IgD-negative memory B cell (primary cell): ENCODE measurements around the gene FMN1. TPM values are rescaled to one million over a fixed set of nuclear protein-coding genes. Genes with fewer than 3 reads are reported as not detected.

Experiments used
- H3K27ac Mint-ChIP-seq, 3 donors: one replicate each; pipeline ENCODE4 v1.8.0; 2020 to 2022; ENCODE audit warnings: mild to moderate bottlenecking in 3 of 3, mixed read lengths in 3 of 3, moderate library complexity in 1 of 3
- H3K27me3 Mint-ChIP-seq: one replicate; pipeline ENCODE4 v1.8.0; 2021; ENCODE audit warnings: mixed read lengths
- H3K36me3 Mint-ChIP-seq: one replicate; pipeline ENCODE4 v1.8.0; 2020; ENCODE audit warnings: mild to moderate bottlenecking, mixed read lengths
- H3K4me1 Mint-ChIP-seq, 3 donors: one replicate each; pipeline ENCODE4 v1.8.0; 2020 to 2022; ENCODE audit warnings: mixed read lengths in 3 of 3, mild to moderate bottlenecking in 1 of 3
- H3K4me3 Mint-ChIP-seq, 4 donors: one replicate each; pipeline ENCODE4 v1.8.0; 2020 to 2022; ENCODE audit warnings: mild to moderate bottlenecking in 4 of 4, mixed read lengths in 4 of 4, moderate library complexity in 3 of 4
- H3K9me3 Mint-ChIP-seq, 3 donors: one replicate each; pipeline ENCODE4 v1.8.0; 2020 to 2021; ENCODE audit warnings: mixed read lengths in 3 of 3, mild to moderate bottlenecking in 1 of 3
- polyA plus RNA-seq: library from polyadenylated mRNA; unstranded; fragments of 300-500 nt; fragmentation: Illumina TruSeq; gene quantifications from one replicate; pipeline ENCODE4 v1.2.3, GENCODE V29; 2021

FMN1 gene
- polyA plus RNA-seq, 1 donor from 2014 or later = not detected

DNA sequence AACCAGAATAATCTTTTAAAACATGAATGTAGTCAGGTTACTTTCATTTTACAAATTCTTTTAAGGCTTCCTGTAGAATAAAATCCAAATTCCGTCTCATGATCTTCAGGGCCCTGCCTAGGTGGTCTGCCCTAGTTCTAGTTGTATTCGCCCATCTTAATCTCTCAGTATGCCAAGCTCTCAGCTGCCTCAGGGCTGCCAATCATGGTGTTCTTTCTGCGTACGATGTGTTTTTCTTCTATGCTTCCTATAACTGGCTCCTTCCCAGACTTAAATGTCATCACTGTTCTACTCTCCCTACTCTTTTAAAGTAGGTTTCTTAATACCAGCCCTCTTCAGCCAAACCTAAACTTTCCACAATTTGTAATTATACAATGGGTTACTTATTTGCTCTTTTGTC lies 369.3 kb downstream of the FMN1 start:
- no peak overlapping the region for H3K4me3 Mint-ChIP-seq
- no peaks in the 10 kb centered on the region for H3K9me3 Mint-ChIP-seq
- no peaks in the 10 kb centered on the region for H3K36me3 Mint-ChIP-seq
- H3K27ac Mint-ChIP-seq = peak overlapping the region in 1 of 3 donors; percentile 14
- peaks cover 12% of the 10 kb centered on the region for H3K27me3 Mint-ChIP-seq
- peaks cover 0 to 2% (median 0%) of the 10 kb centered on the region in 3 donors for H3K4me1 Mint-ChIP-seq

DNA sequence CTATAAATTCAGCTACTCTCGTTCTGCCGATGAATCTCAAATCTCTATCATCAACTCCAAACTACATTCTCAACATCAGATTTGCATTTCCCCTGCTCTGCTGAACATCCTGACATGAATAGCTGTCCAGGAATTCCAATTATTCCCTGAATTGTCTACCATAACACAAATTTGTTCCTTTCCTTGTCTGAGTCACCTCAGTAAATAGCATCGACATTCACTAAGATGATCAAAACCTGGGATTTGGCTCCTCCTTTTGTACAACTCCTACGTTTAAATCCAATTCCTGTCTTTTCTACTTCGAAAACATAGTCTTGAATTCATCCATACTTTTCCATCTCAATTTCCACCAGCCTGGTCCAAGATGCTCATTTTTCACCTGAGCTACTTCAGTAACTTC lies 369.7 kb downstream of the FMN1 start:
- Mint-ChIP-seq H3K4me3 (no peak overlapping the region), H3K9me3 (no peaks in the 10 kb centered on the region), H3K27ac (peak overlapping the region in 1 of 3 donors; percentile 14), H3K36me3 (no peaks in the 10 kb centered on the region), H3K27me3 (peaks cover 11% of the 10 kb centered on the region), H3K4me1 (peaks cover 0 to 4% (median 0%) of the 10 kb centered on the region in 3 donors)

DNA sequence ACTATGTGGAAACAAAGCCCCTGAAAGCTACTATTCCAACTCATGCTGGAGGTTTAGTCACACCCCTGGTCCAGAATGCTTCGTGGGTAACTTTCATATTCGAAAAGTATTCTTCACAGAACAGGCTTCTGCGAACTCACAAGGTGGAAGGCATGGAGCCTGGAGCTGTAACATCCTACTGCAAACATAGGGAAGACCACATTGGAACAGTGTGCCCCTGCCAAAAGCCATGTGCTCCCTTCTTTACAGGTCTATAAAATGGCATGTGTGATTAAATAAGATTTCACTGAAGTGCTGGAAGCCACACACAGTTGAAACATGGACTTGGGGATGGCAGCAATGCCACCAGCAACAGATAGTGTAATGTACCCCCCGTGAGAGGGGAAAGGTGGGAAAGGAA lies 370.8 kb downstream of the FMN1 start:
- Mint-ChIP-seq H3K36me3 (no peaks in the 10 kb centered on the region), H3K4me1 (peaks cover 0 to 4% (median 0%) of the 10 kb centered on the region in 3 donors), H3K27me3 (peaks cover 13% of the 10 kb centered on the region), H3K9me3 (no peaks in the 10 kb centered on the region), H3K4me3 (no peak overlapping the region), H3K27ac (no peak overlapping the region)

DNA sequence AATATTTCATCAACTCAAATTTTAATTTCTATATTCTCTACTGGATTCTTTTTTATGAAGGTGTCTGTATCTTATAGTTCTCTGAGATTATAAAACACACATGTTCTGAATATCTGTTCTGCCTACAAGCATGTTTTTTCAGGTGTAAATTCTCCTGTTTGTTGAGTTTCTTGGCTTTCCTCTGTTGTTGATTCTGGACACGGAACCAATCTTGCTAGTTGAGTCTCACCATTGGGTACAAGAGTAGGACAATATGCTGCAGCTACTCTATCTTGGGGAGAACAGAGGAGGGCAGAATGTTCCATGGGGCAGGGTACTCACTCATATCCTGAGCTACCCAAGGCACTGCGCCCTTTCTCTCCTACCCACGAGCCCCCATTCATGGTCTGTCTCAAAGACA lies 371.8 kb downstream of the FMN1 start:
- Mint-ChIP-seq H3K4me3 (no peak overlapping the region), H3K36me3 (no peaks in the 10 kb centered on the region), H3K4me1 (peaks cover 0 to 4% (median 0%) of the 10 kb centered on the region in 3 donors), H3K9me3 (no peaks in the 10 kb centered on the region), H3K27ac (no peak overlapping the region), H3K27me3 (peaks cover 13% of the 10 kb centered on the region)

DNA sequence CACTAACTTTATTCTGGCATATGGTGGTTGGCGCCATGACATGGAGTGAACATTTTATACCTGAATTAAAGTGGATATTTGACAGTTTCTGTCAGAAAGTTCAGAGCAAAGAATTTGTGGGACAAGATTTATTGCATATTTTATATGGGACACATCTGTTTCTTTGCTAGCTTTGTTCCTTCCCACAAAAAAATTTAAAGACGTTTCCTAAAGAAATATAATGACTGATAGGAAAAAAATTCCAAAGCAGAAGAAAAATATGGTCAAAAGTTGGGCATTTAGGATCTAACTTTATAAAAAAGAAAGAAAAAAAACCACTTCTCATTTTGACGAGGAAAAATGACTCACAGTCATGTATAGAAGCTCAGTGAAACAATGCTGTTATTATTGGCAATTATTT lies 375.1 kb downstream of the FMN1 start:
- no peak overlapping the region for H3K4me3 Mint-ChIP-seq
- H3K27me3 Mint-ChIP-seq = peaks cover 12% of the 10 kb centered on the region
- no peaks in the 10 kb centered on the region for H3K36me3 Mint-ChIP-seq
- H3K27ac Mint-ChIP-seq = no peak overlapping the region
- H3K9me3 Mint-ChIP-seq = no peaks in the 10 kb centered on the region
- H3K4me1 Mint-ChIP-seq = peaks cover 0 to 4% (median 0%) of the 10 kb centered on the region in 3 donors

DNA sequence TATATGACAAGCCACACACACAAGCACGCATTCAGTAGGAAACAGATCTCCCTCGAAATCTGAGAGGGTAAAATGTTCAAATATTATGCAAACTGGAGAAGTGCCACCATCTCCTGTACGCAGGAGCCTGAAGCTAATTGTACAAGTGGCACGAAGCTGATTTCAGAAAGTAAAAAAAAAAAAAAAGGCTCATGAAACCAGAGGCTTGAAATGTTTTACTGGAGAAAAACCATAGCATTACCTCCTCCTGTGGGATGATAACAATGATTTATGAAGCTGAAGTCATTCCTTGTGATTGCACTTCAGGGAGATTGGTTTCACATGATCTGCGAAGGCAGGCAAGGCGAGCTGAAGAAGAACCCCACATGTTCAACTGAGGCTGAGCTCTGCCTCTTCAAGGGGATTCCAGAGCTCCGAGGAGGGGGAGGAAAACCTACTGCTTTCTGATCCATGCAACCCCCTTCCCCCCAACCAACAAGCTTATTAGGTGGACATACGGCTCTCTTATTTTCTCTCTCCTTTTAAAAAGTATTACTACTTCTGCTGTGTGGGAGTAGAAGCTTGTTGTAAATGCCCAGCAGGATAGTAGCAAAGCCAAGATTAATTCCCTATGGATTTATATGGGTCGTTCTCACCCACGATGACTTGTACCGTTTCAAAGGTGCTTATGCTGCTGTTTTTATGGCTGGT lies 375.6 kb downstream of the FMN1 start:
- H3K9me3 Mint-ChIP-seq = no peaks in the 10 kb centered on the region
- H3K36me3 Mint-ChIP-seq = no peaks in the 10 kb centered on the region
- H3K4me1 Mint-ChIP-seq = peaks cover 0 to 4% (median 0%) of the 10 kb centered on the region in 3 donors
- peaks cover 12% of the 10 kb centered on the region for H3K27me3 Mint-ChIP-seq
- H3K4me3 Mint-ChIP-seq = no peak overlapping the region
- H3K27ac Mint-ChIP-seq = no peak overlapping the region

DNA sequence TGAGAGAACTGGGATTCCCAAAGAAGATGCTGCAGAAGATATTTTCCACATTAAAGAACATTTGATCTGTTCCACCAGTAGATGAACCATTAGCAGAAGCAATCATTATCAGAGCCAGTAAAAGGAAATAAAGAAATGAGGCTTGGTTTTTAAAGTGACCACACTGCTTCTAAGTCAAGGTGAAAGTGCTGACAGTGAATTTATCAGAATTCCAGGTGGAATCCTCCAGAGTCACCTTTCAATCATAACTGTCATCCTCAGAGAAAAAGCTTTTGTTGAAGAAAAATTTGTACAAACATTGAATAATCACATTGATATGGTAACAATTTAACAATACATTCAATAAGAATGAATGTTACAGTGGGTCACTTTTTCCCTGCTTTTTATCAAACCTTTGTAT lies 376.9 kb downstream of the FMN1 start:
- no peak overlapping the region for H3K4me3 Mint-ChIP-seq

DNA sequence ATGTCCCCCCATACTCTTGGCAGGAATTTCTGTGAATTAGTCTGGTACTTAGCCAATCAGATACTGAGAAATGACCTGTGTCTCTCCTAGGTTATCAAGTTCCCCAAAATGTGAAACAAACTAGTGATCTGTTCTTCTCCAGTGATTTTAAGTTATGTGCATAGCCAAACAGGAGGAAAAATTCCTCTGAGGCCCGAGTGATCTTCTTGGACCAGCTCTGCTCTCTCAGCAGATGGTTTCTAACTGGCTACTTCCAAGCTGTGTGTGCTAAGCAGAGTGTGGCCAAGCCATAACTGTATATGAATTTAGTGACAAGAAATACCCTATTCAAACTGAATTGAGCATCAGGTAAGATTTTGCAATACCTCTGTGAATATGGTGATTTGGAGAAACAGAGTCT lies 387.2 kb downstream of the FMN1 start:
- Mint-ChIP-seq H3K36me3 (peaks cover 5% of the 10 kb centered on the region), H3K4me3 (no peak overlapping the region), H3K27me3 (peaks cover 2% of the 10 kb centered on the region), H3K4me1 (no peaks in the 10 kb centered on the region), H3K27ac (no peak overlapping the region), H3K9me3 (peaks cover 3 to 13% (median 11%) of the 10 kb centered on the region in 3 donors)

More for the DNA sequence above, 376.9 kb downstream of the FMN1 start:
- no peak overlapping the region for H3K27ac Mint-ChIP-seq
- no peaks in the 10 kb centered on the region for H3K9me3 Mint-ChIP-seq
- H3K36me3 Mint-ChIP-seq = no peaks in the 10 kb centered on the region
- peaks cover 0 to 4% (median 0%) of the 10 kb centered on the region in 3 donors for H3K4me1 Mint-ChIP-seq
- peaks cover 12% of the 10 kb centered on the region for H3K27me3 Mint-ChIP-seq

DNA sequence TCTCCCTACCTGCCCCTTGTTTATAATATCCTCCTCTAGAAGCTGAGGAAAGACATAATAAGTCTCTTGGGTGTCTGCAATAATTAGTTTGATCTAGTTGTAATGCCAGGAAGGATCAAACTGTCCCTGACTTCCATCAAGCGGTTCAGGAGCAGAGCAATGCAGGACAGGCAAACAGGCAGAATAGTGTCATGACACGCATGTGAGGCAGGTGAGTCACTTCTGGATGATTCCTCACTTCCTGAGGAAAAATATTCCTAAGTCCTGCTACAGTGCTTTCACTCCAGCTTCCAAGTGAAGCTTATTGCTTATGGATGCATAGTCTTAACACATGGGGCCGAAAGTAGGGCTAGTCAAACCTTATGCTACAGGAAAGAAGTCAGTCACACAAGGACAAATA lies 390.9 kb downstream of the FMN1 start:
- no peak overlapping the region for H3K4me3 Mint-ChIP-seq
- H3K27me3 Mint-ChIP-seq = peaks cover 7% of the 10 kb centered on the region
- peaks cover 2% of the 10 kb centered on the region for H3K36me3 Mint-ChIP-seq
- H3K9me3 Mint-ChIP-seq = peaks cover 3 to 13% (median 8%) of the 10 kb centered on the region in 3 donors
- no peak overlapping the region for H3K27ac Mint-ChIP-seq
- no peaks in the 10 kb centered on the region for H3K4me1 Mint-ChIP-seq

DNA sequence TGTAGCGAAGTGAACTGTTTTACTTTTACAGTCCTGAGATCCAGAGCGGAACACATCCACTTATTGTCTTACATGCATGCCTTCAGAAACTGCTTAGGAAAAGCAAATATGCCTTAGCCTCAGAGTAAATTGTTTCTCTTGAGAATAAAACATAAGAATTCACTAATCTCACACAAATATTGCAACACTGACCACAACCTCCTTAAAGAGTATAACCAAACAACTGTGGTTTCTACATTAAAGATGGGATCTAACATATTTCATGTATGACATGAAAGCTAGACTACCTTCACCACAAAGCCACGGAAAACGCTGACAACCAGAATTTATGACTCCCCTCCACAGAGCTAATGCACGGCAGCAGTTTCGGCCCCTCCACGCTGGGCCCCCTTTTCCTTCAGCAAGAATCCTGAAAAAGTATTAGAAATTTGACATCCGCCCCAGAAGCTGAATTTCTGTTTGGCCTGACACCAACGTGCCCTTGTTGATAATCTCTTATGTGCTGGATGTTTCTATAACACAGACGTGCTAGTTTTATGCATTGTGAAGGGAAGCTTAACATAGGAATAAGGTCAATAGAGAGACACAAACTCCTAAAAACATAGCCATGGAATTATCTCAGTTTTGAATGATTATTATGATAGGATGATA lies 392.1 kb downstream of the FMN1 start:
- Mint-ChIP-seq H3K27ac (no peak overlapping the region), H3K4me3 (no peak overlapping the region), H3K9me3 (peaks cover 3 to 13% (median 8%) of the 10 kb centered on the region in 3 donors), H3K27me3 (peaks cover 5% of the 10 kb centered on the region), H3K36me3 (peaks cover 2% of the 10 kb centered on the region), H3K4me1 (no peaks in the 10 kb centered on the region)

DNA sequence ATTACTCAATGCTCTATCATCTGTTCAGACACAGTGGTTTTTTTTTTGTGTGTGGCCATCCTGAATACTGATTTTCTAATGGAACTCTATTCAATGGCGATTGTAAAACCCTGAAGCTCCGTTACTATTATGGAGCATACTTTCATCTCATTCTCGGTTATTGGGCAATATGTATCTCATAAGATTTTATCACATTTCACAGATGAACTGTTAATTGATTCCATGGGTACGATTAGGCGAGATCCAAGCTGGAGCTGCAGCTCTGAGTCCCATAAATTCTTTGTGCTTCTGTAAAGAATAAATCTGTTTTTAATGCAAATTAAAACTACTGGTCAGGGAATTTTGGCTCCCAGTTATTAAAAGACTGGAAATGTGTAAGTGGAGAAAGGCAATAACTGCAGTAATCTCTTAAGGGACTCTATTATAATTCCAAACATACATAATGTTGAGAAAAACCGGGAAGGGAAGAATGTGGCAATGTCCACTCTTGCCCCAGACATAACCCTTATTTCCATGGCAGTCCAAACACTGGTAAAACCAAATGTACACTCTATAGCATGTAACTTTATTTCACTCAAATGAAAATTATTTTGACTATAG lies 394.5 kb downstream of the FMN1 start:
- peaks cover 5% of the 10 kb centered on the region for H3K27me3 Mint-ChIP-seq
- H3K4me3 Mint-ChIP-seq = no peak overlapping the region
- peaks cover 3 to 13% (median 6%) of the 10 kb centered on the region in 3 donors for H3K9me3 Mint-ChIP-seq
- peaks cover 2% of the 10 kb centered on the region for H3K36me3 Mint-ChIP-seq
- H3K4me1 Mint-ChIP-seq = no peaks in the 10 kb centered on the region
- no peak overlapping the region for H3K27ac Mint-ChIP-seq

DNA sequence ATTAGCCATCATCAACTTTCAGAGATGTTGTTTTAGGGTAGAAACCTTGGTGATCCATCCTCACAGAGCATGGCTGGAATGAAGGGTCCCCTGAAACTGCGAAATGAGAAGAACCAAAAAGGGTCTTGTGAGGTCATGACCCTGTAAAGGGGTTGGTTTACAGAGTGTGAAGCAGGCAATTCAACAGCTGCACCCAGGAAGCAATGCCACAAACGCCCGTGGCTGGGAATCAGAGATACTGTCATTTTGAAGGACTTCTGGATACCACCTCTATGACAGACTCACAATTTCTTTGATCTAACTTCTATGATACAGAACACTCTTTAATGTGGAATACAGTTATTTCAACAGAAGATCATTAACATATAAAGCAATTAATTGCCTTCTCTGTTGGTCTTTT lies 397.7 kb downstream of the FMN1 start:
- Mint-ChIP-seq H3K27ac (no peak overlapping the region), H3K36me3 (no peaks in the 10 kb centered on the region), H3K27me3 (peaks cover 5% of the 10 kb centered on the region)

DNA sequence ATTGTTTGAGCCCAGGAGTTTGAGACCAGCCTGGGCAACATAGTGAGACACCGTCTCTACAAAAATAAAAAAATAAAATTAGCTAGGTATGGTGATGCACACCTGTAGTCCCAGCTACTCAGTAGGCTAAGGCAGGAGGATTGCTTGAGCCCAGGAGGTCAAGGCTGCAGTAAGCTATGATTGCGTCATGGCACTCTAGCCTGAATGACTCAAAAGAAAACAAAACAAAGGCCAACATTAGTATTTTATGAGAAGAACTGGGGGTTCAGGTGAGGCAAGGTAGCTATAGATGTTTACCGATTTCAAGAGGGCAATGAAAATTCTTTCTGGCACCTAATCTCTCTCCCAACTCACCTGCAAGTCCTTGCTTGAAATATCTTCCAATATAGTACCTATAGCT lies 399.5 kb downstream of the FMN1 start:
- H3K4me1 Mint-ChIP-seq = no peaks in the 10 kb centered on the region
- H3K36me3 Mint-ChIP-seq = no peaks in the 10 kb centered on the region
- peaks cover under 1% of the 10 kb centered on the region for H3K27me3 Mint-ChIP-seq
- no peak overlapping the region for H3K4me3 Mint-ChIP-seq
- H3K27ac Mint-ChIP-seq = no peak overlapping the region
- no peaks in the 10 kb centered on the region for H3K9me3 Mint-ChIP-seq

More for the DNA sequence above, 397.7 kb downstream of the FMN1 start:
- H3K4me1 Mint-ChIP-seq = no peaks in the 10 kb centered on the region
- no peaks in the 10 kb centered on the region for H3K9me3 Mint-ChIP-seq
- no peak overlapping the region for H3K4me3 Mint-ChIP-seq

DNA sequence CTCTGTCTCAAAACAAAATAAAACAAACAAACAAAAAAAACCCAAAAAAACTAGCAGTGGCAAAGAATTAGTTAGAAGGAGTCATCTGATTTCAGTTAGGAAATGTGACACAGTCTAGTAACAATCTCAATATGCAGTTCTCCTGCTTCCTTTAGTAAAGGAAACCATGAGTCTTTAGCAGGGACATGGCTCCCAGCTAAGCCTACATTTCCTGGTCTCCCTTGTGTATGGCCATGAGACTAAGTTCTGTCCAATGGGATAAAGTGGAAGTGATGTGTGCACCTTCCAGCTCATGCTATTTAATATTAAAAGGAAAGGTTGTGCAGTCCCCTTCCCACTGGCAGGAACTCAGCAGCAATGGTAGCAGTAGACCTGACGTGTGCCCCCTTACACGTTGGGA lies 402.1 kb downstream of the FMN1 start:
- H3K9me3 Mint-ChIP-seq = no peaks in the 10 kb centered on the region
- no peaks in the 10 kb centered on the region for H3K4me1 Mint-ChIP-seq
- H3K4me3 Mint-ChIP-seq = no peak overlapping the region
- H3K36me3 Mint-ChIP-seq = no peaks in the 10 kb centered on the region
- H3K27ac Mint-ChIP-seq = no peak overlapping the region
- H3K27me3 Mint-ChIP-seq = no peaks in the 10 kb centered on the region

DNA sequence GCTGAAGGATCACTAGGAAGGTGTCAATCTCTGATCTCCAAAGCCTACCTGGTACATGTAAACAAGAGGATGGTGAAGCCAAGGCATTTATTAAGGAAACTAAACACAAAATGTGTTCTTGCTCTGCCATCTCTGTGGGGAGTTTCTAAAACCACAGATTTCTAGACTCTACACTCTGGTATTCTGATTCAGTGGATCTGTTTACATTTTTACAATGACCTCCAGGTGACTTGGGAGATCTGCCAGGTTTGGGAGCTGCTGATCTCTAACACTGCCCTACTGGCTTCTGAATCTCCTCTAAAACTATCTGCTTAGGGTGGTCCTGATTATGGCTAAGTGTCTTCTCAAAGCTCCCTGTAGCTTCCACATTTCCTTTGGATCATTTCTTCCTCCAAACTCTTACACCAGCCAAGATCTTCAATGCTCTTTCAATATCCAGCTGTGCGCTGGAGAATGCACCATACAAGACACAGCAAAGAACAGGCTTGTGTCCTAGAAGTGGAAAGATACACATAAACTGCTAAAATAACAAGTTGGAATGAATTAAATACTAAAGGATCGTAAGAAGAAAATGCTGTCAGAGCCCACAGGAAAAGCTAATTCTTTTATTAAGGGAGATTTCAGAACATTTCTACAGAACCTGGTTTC lies 404.0 kb downstream of the FMN1 start:
- Mint-ChIP-seq H3K4me3 (no peak overlapping the region), H3K36me3 (no peaks in the 10 kb centered on the region), H3K27me3 (no peaks in the 10 kb centered on the region), H3K27ac (no peak overlapping the region), H3K4me1 (no peaks in the 10 kb centered on the region), H3K9me3 (no peaks in the 10 kb centered on the region)
